Brain pericyte (primary cell): Measurements from ENCODE around the gene APBB1IP.
"Not testable (repeated sequence)": the region's sequence is repeated elsewhere in the genome, so short reads cannot be mapped to it uniquely, and the experiment has no call there.

Experiments used
- DNase-seq: peaks from one replicate; pipeline ENCODE4 v3.0.0-alpha.2; 2012; ENCODE audit warnings: low read depth, low spot score

Gene APBB1IP

DNA sequence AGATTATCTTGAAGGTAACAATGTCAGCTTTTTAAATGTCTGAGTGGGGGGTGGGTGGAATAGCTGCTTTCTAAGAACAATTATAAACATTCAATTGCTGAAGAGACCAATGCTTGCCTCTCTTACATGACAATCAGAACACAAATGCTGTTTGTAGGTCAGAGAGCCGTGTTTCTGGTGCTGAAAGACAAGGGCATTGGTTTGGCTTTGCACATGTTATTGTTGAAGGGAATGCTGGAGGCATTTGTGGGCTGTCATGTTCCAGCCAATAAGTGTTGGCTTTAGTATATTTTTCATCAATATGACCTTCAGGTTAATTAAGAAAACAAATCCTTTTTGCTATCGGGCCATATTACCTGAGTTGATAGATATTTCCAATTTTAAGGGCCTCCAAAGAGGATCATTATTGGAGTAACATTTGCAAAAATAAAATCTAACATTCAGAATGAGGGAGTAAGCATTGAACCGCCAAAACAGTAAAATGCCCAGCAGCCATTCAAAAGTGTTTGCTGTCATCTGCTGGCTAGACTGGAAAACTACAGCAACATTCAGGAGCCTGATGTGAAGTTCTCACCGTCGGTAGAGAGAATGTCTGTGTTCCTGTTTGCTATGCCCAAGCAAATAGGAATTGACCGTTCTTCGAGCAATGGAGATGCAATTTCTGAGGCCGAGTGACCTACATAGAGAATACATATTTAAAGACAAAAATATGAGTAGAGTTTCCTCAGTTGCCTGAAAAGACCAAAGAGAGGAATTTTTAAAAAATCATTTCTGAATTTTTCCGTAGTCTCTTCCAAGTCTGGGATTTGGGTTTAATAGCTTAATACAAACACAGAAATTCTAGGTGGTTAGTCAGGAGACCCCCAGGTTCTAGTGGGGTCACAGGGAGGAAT lies 118.9 kb downstream of the APBB1IP start:
- no peak for DNase-seq

DNA sequence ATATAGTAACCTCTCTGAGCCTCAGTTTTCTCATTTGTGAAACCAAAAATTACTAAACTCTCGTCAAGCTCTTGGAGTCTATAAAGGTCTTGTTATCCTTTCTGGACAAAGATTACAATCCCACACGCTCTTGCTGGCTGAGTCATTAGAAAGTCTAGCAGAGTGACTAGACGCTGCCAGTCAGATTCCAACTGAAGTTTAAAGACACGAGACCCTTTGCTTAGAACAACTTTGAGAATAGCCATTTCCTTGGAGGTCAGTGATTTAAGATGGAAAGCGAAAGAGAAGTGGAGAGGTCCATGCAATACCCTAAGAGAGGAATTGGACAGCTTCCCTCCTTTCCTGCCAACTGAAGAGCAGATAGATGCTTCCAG lies 119.5 kb downstream of the APBB1IP start:
- DNase-seq = no peak

DNA sequence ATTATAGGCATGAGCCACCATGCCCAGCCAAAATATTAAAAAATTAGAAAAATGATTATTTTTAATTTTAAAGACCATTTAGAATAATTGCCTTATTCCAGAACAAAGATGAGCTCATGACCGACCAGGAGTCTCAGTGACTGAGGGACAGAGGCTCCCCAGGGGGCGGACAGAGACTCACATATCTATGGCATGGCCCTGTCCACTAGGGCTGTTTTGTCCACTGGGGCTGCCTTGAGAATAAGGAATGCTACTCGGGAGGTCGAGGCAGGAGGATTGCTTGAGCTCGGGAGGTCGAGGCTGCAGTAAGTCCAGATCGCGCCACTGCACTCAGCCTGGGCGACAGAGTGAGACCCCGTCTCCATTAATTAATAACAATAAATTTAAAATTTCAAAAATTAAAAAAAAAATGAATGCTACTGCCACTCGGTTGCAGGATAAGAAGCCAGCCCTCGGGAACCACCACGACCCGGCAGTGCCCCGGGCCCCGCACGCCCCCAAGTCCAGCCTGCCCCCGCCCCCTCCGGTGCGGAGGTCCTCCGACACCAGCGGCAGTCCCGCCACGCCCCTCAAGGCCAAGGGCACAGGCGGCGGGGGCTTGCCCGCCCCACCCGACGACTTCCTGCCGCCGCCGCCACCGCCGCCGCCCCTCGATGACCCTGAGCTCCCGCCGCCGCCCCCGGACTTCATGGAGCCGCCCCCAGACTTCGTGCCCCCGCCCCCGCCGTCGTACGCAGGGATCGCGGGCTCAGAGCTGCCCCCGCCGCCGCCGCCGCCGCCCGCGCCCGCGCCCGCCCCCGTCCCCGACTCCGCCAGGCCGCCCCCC lies 128.6 kb downstream of the APBB1IP start:
- DNase-seq = no peak

DNA sequence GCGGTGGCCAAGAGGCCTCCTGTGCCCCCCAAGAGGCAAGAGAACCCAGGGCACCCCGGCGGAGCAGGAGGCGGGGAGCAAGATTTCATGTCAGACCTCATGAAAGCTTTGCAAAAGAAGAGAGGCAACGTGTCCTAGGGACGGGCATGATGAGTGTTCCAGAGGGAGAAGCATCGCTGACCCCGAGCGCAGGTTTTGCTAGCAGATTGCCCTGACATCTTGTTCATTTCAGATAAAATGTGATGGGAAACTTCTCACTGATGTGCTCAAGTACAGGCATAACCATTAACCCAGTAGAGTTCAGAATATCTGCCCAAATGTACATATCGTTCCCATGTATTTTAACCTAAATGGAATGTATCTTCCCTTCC lies 129.2 kb downstream of the APBB1IP start:
- DNase-seq = no peak

DNA sequence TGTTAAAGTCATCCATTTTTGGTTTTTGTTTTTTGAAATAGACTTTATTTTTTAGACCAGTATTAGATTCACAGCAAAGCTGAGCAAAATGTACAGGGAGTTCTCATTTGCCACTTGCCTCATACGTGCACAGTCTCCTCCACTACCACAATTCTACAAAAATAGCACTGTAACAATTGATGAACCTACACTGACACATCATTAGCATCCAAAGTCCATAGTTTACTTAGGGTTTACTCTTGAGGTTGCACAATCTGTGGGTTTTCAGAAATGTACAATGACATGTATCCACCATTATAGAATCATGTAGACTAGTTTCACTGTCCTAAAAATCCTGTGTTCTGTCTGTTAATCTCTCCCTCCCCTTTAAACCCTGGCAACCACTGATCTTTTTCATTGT lies 133.5 kb downstream of the APBB1IP start:
- DNase-seq = no peak

DNA sequence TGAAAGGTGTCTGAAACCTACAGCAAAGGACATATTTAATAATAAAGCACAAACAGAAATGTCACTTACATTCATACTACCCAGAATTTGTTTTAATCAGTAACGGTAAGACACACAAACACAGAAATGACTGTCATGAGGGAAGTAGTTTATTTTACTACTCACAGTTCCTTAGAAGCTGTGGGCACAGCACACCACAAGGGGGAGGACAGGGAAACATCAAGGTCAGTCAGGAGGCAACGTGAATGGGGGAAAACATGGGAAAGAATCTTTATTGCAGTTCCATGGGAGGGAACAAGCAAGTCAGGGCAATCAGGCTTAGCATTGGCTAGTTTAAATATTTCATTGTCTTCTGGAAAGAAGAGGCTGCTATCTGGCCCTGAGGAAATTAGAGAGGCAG lies 135.5 kb downstream of the APBB1IP start:
- no peak for DNase-seq

DNA sequence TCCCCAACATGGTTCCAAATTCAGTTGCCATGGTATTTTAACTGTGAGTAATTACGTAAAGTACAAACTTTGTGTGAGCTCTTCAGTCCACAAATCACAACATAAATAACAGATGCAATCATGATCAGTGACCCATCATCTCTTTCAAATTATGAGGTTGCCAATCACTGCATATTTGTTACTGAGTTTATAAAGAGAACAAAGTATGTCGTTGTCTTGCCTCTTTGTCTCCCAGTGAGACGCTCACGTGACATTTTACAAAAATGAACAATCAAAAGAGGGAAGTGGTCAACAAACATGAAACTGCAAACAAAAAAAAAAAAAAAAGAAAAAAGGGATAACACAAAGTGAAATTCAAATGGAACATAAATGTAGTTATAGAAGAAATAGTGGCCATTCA lies 136.6 kb downstream of the APBB1IP start:
- no peak for DNase-seq

DNA sequence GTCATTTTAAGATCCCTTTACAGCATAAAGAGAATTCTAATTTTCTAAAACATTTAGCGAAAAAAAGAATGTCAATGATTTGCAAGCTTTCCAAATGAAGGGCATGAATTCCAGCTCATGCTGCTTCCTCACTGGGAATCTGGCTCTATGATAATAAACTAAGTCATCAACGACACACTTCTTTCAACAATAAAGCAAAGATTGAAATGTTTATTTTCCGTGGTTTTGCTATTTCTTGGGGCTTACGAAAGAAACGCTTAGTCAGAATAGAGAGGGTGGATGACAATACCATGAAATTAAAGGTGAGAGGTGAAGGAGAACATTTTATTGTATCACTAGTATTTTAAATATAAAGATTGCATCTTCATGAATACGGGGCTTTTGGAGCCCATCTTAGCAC lies 140.2 kb downstream of the APBB1IP start:
- not testable (repeated sequence) for DNase-seq

DNA sequence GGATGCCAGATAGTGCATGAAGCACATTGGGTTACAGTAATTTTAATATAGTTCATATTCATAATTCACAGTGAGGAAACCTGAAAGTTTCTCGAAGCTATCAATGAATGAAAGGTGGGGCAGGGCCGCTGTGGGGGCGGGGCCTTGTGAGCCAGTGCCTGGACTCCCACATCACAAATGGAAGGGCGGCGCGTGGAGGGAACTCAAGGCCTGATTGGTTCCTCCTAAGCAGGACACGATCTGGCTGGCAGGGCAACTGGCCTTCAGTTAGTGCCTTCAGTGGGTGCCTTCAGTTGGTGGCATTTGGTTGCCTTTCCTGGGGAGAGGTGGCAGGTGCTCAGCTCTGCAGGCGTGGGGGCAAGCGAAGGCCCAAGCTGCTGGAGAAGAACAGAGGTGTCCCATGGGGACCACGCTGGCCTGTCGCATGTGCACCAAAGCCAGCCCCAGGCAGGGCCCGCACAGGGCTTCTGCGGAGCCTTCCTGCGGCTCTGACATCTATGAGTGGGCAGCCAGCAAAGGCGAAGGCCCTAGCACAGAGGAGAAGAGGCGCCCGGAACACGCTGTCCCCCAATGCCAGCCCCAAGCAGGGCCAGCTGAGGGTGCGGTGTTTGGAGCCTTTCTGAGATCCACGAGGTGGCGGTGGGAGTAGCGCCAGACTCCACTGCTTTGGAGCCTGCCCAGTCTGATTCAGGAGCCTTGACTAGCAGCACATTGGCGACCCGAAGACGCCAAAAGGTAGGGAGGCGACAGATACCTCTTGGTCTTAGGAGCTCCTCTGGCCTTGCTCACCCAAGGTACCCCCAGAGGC lies 141.3 kb downstream of the APBB1IP start:
- DNase-seq = no peak

DNA sequence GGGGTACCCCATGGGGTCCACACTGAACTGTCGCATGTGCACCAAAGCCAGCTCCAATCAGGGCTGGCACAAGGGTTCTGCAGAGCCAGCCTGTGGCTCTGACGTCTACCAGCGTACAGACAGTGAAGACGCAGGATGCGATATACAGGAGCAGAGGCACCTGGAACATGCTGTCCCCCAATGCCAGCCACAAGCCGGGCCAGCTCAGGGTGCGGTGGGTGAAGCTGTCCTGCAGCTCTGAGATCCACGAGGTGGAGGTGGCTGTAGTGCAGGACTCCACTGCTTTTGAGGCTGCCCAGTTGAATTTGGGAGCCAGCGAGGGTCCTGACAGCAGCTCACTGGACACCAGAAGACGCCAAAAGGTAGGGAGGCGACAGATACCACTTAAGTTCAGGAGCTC lies 148.1 kb downstream of the APBB1IP start:
- no peak for DNase-seq

DNA sequence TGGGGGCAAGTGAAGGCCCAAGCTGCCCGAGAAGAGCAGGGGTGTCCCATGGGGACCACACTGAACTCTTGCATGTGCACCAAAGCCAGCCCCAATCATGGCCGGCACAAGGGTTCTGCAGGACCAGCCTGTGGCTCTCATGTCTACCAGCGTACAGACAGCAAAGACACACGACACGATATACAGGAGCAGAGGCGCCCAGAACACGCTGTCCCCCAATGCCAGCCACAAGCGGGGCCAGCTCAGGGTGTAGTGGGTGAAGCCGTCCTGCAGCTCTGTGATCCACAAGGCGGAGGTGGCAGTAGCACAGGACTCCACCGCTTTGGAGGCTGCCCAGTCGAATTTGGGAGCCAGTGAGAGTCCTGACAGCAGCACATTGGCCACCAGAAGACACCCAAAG lies 150.5 kb downstream of the APBB1IP start:
- no peak for DNase-seq

DNA sequence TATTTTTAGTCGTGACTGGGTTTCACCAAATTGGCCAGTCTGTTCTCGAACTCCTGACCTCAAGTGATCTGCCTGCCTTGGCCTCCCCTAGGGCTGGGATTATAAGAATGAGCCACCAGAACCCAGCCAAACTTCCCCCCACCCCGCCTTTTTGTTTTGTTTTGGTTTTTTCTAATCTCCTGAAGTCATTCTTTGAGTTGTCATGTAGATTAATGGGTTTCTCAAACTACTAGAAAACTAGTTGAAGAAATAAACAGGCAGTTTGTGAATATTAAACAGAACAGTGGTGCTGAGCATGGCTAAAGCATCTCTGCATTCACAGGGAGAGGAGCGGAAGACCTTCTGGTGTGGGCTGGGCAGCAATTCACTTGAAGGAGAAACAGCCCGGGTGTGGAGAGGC lies 151.7 kb downstream of the APBB1IP start:
- DNase-seq = not testable (repeated sequence)

DNA sequence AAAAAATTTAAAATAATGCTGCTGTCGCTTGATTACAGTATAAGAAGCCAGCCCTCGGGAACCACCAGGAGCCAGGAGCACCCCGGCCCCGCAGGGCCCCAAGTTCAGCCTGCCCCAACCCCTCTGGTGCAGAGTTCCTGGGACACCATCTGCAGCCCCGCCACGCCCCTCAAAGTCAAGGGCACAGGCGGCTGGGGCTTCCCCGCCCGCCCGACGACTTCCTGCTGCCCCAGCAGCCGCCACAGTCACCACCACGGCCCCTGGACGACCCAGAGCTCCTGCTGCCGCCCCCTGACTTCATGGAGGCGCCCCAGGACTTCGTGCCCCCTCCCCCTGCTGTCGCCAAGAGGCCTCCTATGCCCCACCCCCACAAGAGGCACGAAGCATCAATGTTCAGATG lies 155.8 kb downstream of the APBB1IP start:
- no peak for DNase-seq

DNA sequence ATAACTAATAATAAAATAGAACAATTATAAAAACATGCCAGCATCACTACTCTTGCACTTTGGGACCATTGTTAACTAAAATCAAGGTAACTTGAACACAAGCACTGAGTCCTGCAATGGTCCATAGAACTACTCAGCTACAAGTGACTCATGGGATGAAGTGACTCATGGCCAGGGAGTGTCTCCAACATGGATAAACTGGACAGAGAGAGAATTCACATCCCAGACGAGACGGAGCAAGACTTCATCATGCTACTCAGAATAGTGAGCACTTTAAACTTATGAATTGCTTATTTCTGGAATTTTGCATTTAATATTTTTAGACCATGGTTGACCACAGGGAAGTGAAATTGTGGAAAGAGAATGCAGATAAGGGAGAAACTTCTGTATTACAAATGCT lies 165.1 kb downstream of the APBB1IP start:
- DNase-seq = not testable (repeated sequence)

DNA sequence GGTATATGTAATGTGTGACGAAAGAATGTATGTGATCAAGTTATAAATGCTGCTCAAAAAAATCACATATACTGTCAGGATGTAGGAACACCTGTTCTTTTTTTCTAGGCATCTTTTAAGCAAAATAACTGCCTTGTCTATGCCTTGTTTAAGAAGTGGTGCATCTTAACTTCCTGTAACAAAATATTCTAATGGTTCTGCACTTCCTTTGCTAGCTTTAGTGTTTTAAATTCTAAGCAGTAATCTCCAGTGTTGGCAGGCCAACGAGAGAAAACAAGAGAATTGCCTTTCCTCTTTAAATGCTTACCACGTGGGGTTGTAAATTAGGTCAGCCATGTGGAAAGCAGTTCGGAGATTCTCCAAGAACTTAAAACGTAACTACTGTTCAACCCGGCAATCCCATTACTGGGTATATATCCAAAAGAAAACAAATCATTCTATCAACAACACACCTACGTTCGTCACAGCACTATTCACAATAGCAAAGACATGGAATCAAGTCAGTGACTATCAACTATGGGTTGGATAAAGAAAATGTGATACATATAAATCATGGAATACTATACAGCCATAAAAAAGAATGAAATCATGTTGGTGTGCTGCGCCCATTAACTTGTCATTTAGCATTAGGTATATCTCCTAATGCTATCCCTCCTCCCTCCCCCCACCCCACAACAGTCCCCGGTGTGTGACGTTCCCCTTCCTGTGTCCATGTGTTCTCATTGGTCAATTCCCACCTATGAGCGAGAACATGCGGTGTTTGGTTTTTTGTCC lies 166.4 kb downstream of the APBB1IP start:
- DNase-seq = not testable (repeated sequence)

DNA sequence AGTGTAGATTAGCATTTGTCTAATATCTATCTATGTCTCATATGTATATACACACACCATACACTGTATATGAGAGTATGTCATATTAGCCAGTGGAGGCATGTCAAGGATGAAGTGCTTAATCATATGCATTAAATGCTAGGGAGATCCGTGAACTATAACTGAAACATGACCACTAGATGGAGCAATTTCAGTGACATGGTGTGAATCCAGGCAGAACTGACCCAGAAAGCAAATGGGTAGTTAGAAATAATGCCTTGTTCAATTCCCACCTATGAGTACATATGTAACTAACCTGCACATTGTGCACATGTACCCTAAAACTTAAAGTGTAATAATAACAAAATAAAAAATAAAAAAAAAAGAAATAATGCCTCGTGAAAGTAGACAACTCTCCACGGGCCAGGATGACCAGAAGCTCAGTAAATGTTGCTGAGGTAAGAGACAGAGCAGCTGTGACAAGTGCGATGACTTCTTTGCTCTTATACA lies 168.3 kb downstream of the APBB1IP start:
- not testable (repeated sequence) for DNase-seq

DNA sequence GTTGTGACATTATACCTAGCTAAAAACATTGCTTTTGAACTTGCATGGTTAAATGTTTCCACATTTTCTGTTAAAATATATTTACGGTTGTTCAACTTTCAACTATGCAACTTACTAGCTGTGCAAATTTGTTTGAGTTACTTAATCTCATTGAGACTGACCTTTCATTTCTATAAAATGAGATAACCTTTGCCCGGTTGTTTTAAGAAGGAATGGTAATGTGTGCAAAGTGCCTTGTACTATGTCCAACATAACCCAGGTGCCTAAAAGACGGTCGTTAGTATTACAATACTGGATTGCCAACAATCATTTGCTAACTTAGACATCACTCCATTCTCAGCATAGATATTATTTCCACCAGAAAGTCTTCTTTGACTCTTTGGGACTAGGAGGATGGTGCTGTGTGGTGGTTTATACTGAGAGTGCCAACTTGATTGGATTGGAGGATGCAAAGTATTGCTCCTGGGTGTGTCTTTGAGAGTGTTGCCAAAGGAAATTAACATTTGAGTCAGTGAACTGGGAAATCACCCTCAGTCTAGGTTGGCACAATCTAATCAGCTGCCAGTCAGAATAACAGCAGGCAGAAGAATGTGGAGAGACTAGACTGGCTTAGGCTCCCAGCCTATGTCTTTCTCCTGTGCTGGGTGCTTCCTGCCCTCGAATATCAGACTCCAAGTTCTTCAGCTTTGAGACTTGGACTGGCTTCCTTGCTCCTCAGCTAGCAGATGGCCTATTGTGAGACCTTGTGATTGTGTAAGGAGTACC lies 174.2 kb downstream of the APBB1IP start:
- no peak for DNase-seq
